BE2C (cell line): Measurements from ENCODE around the gene GANAB. TPM values are rescaled to one million over a fixed set of nuclear protein-coding genes. Genes with fewer than 3 reads are reported as not detected.
A peak's percentile ranks its signal among the peaks of the same experiment; 100 is the strongest.
"Not testable (repeated sequence)": the region's sequence is repeated elsewhere in the genome, so short reads cannot be mapped to it uniquely, and the experiment has no call there.

ENCODE experiments used
- DNase-seq: peaks from one replicate; pipeline ENCODE4 v3.0.0-alpha.2; 2020
- H3K27me3 ChIP-seq: fragments of 250-450 bp; sonication (Bioruptor Pico); 2 replicates; pipeline ENCODE4 v1.5.1; 2020; ENCODE audit warnings: mild to moderate bottlenecking
- H3K36me3 ChIP-seq: fragments of 250-450 bp; sonication (Bioruptor Pico); 2 replicates; pipeline ENCODE4 v1.5.1; 2020; ENCODE audit warnings: mild to moderate bottlenecking
- H3K4me1 ChIP-seq: fragments of 250-450 bp; sonication (Bioruptor Pico); 2 replicates; pipeline ENCODE4 v1.5.1; 2020
- H3K4me3 ChIP-seq: 2 replicates; pipeline ENCODE4 v1.5.1; 2011; ENCODE audit warnings: low read depth, low read length
- H3K9me3 ChIP-seq: fragments of 250-450 bp; sonication (Bioruptor Pico); 2 replicates; pipeline ENCODE4 v1.5.1; 2020
- polyA plus RNA-seq: library from polyadenylated mRNA; unstranded; fragments of >200 nt; gene quantifications from one replicate; pipeline ENCODE4 v1.2.1, GENCODE V29; 2012; ENCODE audit warnings: low read depth, missing spikeins; ENCODE audit not compliant: insufficient read length, insufficient read depth
- TF ChIP-seq, protein P1 (sequence below): IDR thresholded peaks from 2 replicates; pipeline ENCODE4 v1.5.1; 2012; ENCODE audit warnings: mild to moderate bottlenecking, low read depth, low read length

Gene GANAB
- 176 TPM for polyA plus RNA-seq

DNA sequence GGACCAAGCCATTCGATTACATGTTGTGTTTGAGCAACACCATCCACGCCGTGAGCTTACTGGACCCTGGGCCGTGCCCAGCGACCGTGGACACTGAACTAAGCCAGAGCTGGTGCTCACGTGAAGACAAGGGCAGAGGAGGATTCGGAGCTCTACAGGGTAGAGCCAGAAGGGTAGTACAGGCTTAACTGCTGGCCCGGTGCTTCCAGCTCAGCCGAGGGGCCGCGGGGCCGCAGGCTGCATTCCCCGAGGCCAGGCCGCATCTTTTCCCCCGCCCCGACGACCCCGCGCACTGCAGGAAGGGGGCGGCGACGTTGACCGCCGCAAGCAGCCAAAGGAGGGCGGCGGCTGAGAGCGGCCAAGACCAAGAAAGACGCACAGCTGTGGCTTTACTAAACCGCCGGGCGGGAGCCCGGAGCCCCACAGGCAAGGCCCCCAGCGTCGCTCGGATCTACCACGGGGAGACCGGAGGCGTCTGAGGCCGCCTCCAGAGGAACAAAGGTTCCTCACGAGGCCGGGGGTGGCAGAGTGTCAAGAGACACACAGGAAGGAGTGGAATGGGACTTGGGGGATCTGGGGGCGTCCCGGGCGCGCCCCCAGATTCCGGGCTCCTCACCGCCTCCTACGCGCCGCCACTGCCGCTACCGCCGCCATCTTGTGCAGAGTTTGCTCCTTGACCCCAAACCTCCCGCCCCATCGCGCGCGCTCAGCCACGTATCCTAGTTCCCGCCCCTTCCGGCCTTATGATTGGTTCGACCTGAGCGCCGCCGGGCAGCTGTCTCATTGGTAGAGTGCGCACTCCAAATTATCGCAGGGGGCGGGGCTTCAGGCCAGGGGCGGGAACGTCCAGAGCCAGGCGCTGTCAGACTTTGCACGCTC lies at the start of gene GANAB:
GANAB (minus strand) TSS at position 668 of the 879 bp plus-strand sequence; CDS start at position 654, 14 bp downstream.
- H3K4me3 ChIP-seq: peak within 1 kb of the TSS; percentile 87
- no peaks in the 10 kb centered on the region for H3K4me1 ChIP-seq
- TF ChIP-seq, protein P1, sequence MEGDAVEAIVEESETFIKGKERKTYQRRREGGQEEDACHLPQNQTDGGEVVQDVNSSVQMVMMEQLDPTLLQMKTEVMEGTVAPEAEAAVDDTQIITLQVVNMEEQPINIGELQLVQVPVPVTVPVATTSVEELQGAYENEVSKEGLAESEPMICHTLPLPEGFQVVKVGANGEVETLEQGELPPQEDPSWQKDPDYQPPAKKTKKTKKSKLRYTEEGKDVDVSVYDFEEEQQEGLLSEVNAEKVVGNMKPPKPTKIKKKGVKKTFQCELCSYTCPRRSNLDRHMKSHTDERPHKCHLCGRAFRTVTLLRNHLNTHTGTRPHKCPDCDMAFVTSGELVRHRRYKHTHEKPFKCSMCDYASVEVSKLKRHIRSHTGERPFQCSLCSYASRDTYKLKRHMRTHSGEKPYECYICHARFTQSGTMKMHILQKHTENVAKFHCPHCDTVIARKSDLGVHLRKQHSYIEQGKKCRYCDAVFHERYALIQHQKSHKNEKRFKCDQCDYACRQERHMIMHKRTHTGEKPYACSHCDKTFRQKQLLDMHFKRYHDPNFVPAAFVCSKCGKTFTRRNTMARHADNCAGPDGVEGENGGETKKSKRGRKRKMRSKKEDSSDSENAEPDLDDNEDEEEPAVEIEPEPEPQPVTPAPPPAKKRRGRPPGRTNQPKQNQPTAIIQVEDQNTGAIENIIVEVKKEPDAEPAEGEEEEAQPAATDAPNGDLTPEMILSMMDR: no peak
- H3K27me3 ChIP-seq: no peaks in the 10 kb centered on the region
- peak; percentile 97 for DNase-seq
- peaks cover 12% of the 10 kb centered on the region for H3K36me3 ChIP-seq
- no peaks in the 10 kb centered on the region for H3K9me3 ChIP-seq

DNA sequence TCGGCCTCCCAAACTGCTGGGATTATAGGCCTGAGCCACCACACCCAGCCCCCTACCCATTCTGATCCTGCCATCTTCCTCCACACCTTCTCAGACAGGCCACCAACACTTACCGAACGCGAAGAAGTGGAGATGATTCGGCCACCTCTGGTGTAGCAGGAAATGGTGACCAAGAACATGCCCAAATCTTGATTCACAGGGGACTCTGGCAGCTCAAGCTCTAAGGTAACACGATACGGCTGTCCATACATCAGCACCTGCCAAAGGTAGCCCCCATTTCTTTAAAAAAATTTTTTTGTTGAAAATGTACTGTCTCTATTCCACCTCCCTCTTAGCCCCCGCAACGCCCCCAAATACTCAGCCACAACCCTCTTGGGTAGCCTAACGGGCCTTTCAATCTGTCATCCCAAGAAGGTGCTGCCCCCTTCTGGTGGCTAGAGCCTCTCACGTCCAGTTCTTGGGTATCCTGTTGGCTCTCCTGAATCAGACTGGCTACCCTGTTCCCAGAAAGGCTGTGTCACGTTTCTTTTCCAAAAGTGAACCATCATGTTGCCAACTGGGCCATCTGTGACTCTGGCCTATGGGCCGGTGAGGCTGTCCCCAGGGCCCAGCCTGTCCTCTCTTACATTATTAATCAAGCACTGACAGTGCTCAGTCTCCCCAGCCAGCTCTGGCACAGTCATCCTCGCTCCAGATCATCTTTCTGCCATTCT lies 48.2 kb upstream of the GANAB start:
- Histone ChIP-seq H3K4me3 (no peak overlapping the region), H3K4me1 (no peaks in the 10 kb centered on the region), H3K9me3 (no peaks in the 10 kb centered on the region), H3K27me3 (no peaks in the 10 kb centered on the region), H3K36me3 (no peaks in the 10 kb centered on the region; the same call in none of the 2 replicates)
- peak; percentile 72 for DNase-seq
- TF ChIP-seq, protein P1: peak; percentile 78

DNA sequence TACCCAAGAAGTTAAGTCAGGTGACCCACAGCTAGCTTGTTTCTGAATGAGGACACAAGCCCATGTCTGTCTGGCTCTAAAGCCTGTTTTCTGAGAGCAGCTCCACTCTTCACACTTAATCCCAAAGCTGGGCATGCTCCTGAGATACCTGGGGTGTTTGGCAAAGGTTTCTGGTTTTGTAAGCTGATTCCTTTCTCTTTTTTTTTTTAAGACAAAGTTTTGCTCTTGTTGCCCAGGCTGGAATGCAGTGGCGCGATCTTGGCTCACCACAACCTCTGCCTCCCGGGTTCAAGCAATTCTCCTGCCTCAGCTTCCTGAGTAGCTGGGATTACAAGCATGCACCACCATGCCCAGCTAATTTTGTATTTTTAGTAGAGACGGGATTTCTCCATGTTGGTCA lies 47.2 kb upstream of the GANAB start:
- not testable (repeated sequence) for H3K4me3 ChIP-seq, H3K27me3 ChIP-seq, H3K9me3 ChIP-seq, H3K36me3 ChIP-seq, DNase-seq, H3K4me1 ChIP-seq

DNA sequence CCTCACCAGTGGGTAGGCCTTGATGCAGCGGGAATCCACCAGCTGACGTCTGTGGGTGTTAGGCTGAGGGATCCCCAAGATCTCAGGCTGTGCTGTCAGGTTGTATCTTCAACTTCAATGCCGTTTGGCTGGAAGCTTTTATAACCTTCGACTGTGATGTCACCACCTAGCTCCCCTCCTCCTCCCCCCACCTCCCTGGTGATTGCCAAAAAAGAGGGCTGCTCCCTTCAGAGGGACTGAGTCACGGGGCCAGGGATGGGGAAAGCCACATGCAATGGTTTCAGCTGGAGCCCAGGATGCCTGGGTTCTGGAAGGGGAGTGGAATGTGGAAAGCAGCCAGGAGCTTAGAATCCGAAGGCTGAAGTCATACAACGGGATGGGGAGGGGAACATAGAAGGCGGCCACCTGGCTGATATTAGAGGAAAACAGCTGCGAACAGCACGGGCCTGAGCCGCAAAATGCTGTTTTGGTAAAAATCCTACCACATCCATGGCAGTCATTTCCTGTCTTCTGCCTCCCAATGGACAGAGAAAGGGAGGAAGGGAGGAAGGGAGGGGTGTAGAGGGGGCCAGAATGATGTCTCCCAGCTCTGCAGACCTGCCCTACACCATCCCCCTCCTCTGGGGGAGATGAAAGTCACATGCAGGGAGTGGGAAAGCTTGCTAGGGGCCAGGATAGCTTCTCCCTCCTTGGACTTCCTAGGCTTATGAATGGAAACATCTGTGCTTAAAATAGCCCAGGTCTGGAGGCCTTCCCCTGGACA lies 43.2 kb upstream of the GANAB start, which contains the start of gene LRRN4CL:
LRRN4CL (minus strand) TSS at position 110 of the 763 bp plus-strand sequence. CDS start 1,022 bp downstream, outside the sequence.
- Histone ChIP-seq H3K4me1 (no peaks in the 10 kb centered on the region), H3K4me3 (no peak within 1 kb of the TSS), H3K36me3 (no peaks in the 10 kb centered on the region; the same call in none of the 2 replicates), H3K27me3 (no peaks in the 10 kb centered on the region), H3K9me3 (no peaks in the 10 kb centered on the region)
- no peak for DNase-seq
- TF ChIP-seq, protein P1: no peak

DNA sequence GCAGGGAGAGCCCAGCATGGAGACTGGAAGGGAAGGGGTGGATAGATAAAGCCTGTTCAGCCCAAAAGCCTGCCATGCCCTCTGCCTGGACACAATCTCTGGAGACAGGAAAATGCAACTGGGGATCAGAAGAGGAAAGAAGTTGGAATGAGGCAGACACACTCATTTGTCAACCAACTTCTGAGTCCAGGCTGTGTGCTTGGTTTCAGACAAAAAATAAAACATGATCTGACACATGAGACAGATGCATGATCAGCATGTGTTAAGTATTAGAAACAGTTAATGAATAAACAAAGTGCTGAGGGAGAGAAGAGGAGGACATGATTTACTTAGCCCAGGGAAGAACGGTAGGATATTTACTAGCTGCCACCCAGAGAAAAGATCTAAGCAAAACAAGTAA lies 42.1 kb upstream of the GANAB start:
- H3K4me1 ChIP-seq: no peaks in the 10 kb centered on the region
- H3K4me3 ChIP-seq: no peak overlapping the region
- TF ChIP-seq, protein P1: no peak
- no peak for DNase-seq
- H3K27me3 ChIP-seq: no peaks in the 10 kb centered on the region
- H3K36me3 ChIP-seq: no peaks in the 10 kb centered on the region; the same call in none of the 2 replicates
- no peaks in the 10 kb centered on the region for H3K9me3 ChIP-seq
